HCT116 (cell line): ENCODE results near the gene GDE1. TPM values are rescaled to one million over a fixed set of nuclear protein-coding genes. Genes with fewer than 3 reads are reported as not detected.

Source experiments
- ATAC-seq: fragments of 200-7000 bp; cut with Tn5 transposase; 2 replicates; pipeline ENCODE4 v1.9.1; 2020; ENCODE audit warnings: mild to moderate bottlenecking, moderate library complexity
- BruUV-seq: library from RNA; stranded (reverse); fragments of 400-500 nt; replicated peaks from 2 replicates; lab custom pipeline; 2021; lab: Mats Ljungman, UMichigan
- CTCF ChIA-PET: fragments of 300-600 bp; sonication (Branson Sonifier 250); formaldehyde crosslinking; loops from one replicate; lab custom pipeline; 2021; ENCODE audit warnings: antibody characterized with exemption; lab: Charles Lee
- POLR2A ChIA-PET: fragments of 300-600, 350-600 bp; sonication (Branson Sonifier 250); formaldehyde crosslinking; loops from one replicate; lab custom pipeline; 2021; ENCODE audit warnings: antibody characterized with exemption; lab: Charles Lee
- RAD21 ChIA-PET, 2 experiments: fragments of 300-600 bp; sonication (Branson Sonifier 250); formaldehyde crosslinking; loops; one replicate each; lab custom pipeline; 2023; ENCODE audit warnings: low total read pairs in 2 of 2; ENCODE audit not compliant: uncharacterized antibody in 2 of 2, unreplicated experiment in 2 of 2, low non-redundant PET in 1 of 2; lab: Charles Lee
- DNase-seq: peaks from one replicate; pipeline ENCODE4 v3.0.0-alpha.2; 2010; ENCODE audit warnings: low read depth, low spot score
- H2AFZ ChIP-seq: fragments of 200-600 bp; shearing (Covaris generic), sonication (generic); 2 replicates; pipeline ENCODE4 v1.6.1; 2017; ENCODE audit warnings: low read depth, mixed run types, mixed read lengths, antibody characterized with exemption, low read length; ENCODE audit not compliant: poor library complexity, severe bottlenecking
- H3K27ac ChIP-seq: 2 replicates; pipeline ENCODE4 v1.5.1; 2012; ENCODE audit warnings: low read depth, low read length
- H3K27me3 ChIP-seq: fragments of 200-600 bp; sonication (generic); 2 replicates; pipeline ENCODE4 v1.6.1; 2016; ENCODE audit warnings: mixed run types, low read length, mixed read lengths; ENCODE audit not compliant: insufficient read depth
- H3K36me3 ChIP-seq, 2 experiments: fragments of 200-500 bp in 1 of 2; fragments of 200-600 bp in 1 of 2; sonication (Bioruptor generic) in 1 of 2; sonication (generic) in 1 of 2; 2 replicates each; pipeline versions ENCODE4 v1.5.1 to v1.6.1; 2014 to 2016; ENCODE audit warnings: low read length in 2 of 2, inconsistent platforms in 1 of 2, mixed read lengths in 1 of 2, mixed run types in 1 of 2; ENCODE audit not compliant: insufficient read depth in 2 of 2, control insufficient read depth in 1 of 2
- H3K4me1 ChIP-seq, 2 experiments: fragments of 200-600 bp in 1 of 2; sonication (generic) in 1 of 2; 2 replicates each; pipeline versions ENCODE4 v1.5.1 to v1.6.1; 2012 to 2017; ENCODE audit warnings: low read length in 2 of 2, inconsistent platforms in 1 of 2, mild to moderate bottlenecking in 1 of 2, mixed read lengths in 1 of 2, mixed run types in 1 of 2, moderate library complexity in 1 of 2; ENCODE audit not compliant: insufficient read depth in 2 of 2, control insufficient read depth in 1 of 2
- H3K4me2 ChIP-seq: fragments of 200-600 bp; sonication (generic); 2 replicates; pipeline ENCODE4 v1.6.1; 2017; ENCODE audit warnings: mixed run types, low read length, mixed read lengths
- H3K4me3 ChIP-seq, 2 experiments: fragments of 200-600 bp in 1 of 2; sonication (generic) in 1 of 2; replicated peaks in 1 of 2; 2 replicates each; pipeline ENCODE4 v1.5.1; 2011 to 2016; ENCODE audit warnings: low read length in 2 of 2, control low read depth in 1 of 2, low read depth in 1 of 2, mild to moderate bottlenecking in 1 of 2, mixed read lengths in 1 of 2, mixed run types in 1 of 2
- H3K79me2 ChIP-seq: fragments of 200-600 bp; sonication (generic); 2 replicates; pipeline ENCODE4 v1.6.1; 2017; ENCODE audit warnings: mild to moderate bottlenecking, mixed run types, low read length, moderate library complexity, mixed read lengths; ENCODE audit not compliant: insufficient read depth
- H3K9ac ChIP-seq: fragments of 200-600 bp; sonication (generic); 2 replicates; pipeline ENCODE4 v1.6.1; 2016; ENCODE audit warnings: low read length, mixed read lengths
- H3K9me2 ChIP-seq: fragments of 200-600 bp; sonication (generic), shearing (Covaris generic); 2 replicates; pipeline ENCODE4 v1.6.1; 2017; ENCODE audit warnings: mixed run types, mild to moderate bottlenecking, moderate library complexity; ENCODE audit not compliant: insufficient read depth
- H3K9me3 ChIP-seq, 2 experiments: fragments of 200-500 bp in 1 of 2; fragments of 200-600 bp in 1 of 2; sonication (Bioruptor generic) in 1 of 2; sonication (generic) in 1 of 2; 2 replicates each; pipeline ENCODE4 v1.6.1; 2014 to 2017; ENCODE audit warnings: low read length in 2 of 2, mixed read lengths in 2 of 2, inconsistent platforms in 1 of 2, low read depth in 1 of 2, mild to moderate bottlenecking in 1 of 2, mixed run types in 1 of 2, moderate library complexity in 1 of 2; ENCODE audit not compliant: control insufficient read depth in 1 of 2, insufficient read depth in 1 of 2
- H4K20me1 ChIP-seq: fragments of 200-600 bp; sonication (generic), shearing (Covaris generic); 2 replicates; pipeline ENCODE4 v1.6.1; 2017; ENCODE audit warnings: mixed run types, mild to moderate bottlenecking, moderate library complexity; ENCODE audit not compliant: insufficient read depth
- EZH2phosphoT487 ChIP-seq: fragments of 200-600 bp; IDR thresholded peaks from 2 replicates; pipeline ENCODE4 v1.6.1; 2018; ENCODE audit warnings: antibody characterized with exemption, borderline replicate concordance
- POLR2AphosphoS5 ChIP-seq: IDR thresholded peaks from 2 replicates; pipeline ENCODE4 v1.6.1; 2011; ENCODE audit warnings: mild to moderate bottlenecking, low read depth, low read length, moderate library complexity
- SP1 ChIP-seq: IDR thresholded peaks from 2 replicates; pipeline ENCODE4 v1.6.1; 2012; ENCODE audit warnings: low read depth
- ZNF274 ChIP-seq: fragments of 200-500 bp; sonication (Bioruptor generic); IDR thresholded peaks from 2 replicates; pipeline ENCODE4 v1.6.1; 2014; ENCODE audit warnings: mild to moderate bottlenecking, low read depth, low read length, inconsistent platforms
- intact Hi-C: fragments of 100-400 bp; cut with micrococcal nuclease; formaldehyde crosslinking; loops from 2 replicates; pipeline ENCODE4 v1.10.0; 2022
- total RNA-seq: library from RNA; stranded (reverse); gene quantifications from one replicate; pipeline ENCODE4 v1.2.1, GENCODE V29; 2021; ENCODE audit not compliant: unreplicated experiment
- TF ChIP-seq, protein P1 (sequence below): IDR thresholded peaks from 2 replicates; pipeline ENCODE4 v1.6.1; 2012
- TF ChIP-seq, protein P2 (sequence below): IDR thresholded peaks from 2 replicates; pipeline ENCODE4 v1.6.1; 2011; ENCODE audit warnings: mild to moderate bottlenecking, low read length, moderate library complexity; ENCODE audit not compliant: insufficient replicate concordance; ENCODE audit errors: extremely low read depth
- TF ChIP-seq, protein P3 (sequence below), 3 experiments: fragments of 200-600 bp in 1 of 3; sonication (generic) in 1 of 3; IDR thresholded peaks in 2 of 3; conservative IDR thresholded peaks in 1 of 3; 2 replicates each; pipeline ENCODE4 v1.5.1; 2012 to 2017; ENCODE audit warnings: low read depth in 2 of 3, low read length in 2 of 3, antibody characterized with exemption in 1 of 3, borderline replicate concordance in 1 of 3, control low read depth in 1 of 3, mild to moderate bottlenecking in 1 of 3, mixed read lengths in 1 of 3, mixed run types in 1 of 3, moderate library complexity in 1 of 3; ENCODE audit not compliant: insufficient read depth in 1 of 3

The GDE1 gene
- total RNA-seq, 1 experiment from 2014 or later = 47.1 TPM

DNA sequence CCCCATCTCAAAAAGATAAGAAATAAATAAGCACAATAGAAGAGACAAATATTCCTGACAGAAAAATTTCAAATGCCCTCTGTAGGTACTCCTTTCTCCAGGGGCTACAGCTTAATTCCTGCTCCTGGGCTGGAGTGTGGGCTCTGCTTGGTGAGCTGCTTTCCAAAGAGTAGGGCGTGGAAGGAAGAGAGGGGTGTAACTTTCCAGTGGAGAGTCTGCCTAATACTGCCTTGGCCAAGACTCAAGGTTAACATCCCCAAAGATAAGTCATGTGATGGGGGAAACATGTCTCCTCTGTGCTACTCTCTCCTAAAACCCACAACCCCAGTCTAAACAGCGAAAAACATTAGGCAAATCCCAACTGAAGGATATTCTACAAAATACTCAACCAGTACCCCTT, 61.5 kb downstream of the GDE1 start:
- TF ChIP-seq EZH2phosphoT487 = no peak
- TF ChIP-seq SP1 = no peak
- TF ChIP-seq, protein P1, sequence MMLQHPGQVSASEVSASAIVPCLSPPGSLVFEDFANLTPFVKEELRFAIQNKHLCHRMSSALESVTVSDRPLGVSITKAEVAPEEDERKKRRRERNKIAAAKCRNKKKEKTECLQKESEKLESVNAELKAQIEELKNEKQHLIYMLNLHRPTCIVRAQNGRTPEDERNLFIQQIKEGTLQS = no peak
- TF ChIP-seq, protein P2, sequence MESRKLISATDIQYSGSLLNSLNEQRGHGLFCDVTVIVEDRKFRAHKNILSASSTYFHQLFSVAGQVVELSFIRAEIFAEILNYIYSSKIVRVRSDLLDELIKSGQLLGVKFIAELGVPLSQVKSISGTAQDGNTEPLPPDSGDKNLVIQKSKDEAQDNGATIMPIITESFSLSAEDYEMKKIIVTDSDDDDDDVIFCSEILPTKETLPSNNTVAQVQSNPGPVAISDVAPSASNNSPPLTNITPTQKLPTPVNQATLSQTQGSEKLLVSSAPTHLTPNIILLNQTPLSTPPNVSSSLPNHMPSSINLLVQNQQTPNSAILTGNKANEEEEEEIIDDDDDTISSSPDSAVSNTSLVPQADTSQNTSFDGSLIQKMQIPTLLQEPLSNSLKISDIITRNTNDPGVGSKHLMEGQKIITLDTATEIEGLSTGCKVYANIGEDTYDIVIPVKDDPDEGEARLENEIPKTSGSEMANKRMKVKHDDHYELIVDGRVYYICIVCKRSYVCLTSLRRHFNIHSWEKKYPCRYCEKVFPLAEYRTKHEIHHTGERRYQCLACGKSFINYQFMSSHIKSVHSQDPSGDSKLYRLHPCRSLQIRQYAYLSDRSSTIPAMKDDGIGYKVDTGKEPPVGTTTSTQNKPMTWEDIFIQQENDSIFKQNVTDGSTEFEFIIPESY = no peak
- TF ChIP-seq ZNF274 = no peak
- TF ChIP-seq, protein P3, sequence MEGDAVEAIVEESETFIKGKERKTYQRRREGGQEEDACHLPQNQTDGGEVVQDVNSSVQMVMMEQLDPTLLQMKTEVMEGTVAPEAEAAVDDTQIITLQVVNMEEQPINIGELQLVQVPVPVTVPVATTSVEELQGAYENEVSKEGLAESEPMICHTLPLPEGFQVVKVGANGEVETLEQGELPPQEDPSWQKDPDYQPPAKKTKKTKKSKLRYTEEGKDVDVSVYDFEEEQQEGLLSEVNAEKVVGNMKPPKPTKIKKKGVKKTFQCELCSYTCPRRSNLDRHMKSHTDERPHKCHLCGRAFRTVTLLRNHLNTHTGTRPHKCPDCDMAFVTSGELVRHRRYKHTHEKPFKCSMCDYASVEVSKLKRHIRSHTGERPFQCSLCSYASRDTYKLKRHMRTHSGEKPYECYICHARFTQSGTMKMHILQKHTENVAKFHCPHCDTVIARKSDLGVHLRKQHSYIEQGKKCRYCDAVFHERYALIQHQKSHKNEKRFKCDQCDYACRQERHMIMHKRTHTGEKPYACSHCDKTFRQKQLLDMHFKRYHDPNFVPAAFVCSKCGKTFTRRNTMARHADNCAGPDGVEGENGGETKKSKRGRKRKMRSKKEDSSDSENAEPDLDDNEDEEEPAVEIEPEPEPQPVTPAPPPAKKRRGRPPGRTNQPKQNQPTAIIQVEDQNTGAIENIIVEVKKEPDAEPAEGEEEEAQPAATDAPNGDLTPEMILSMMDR (IDR thresholded peaks at IDR 0.05 in 2 of 3, conservative IDR thresholded peaks at IDR 0.05 in 1 of 3; ENCODE audit: borderline replicate concordance in 1 of 3, insufficient read depth in 1 of 3, low read depth in 2 of 3, low read length in 2 of 3) = no peak
- TF ChIP-seq POLR2AphosphoS5 = no peak
- no peaks in the 10 kb centered on the region for H4K20me1 ChIP-seq
- CTCF ChIA-PET = interaction anchor here (1.1 kb wide), 1 partner anchor 44 kb away, joined by 3 read pairs; no protein-coding TSS in a partner anchor
- no peak overlapping the region for H3K4me2 ChIP-seq
- H3K9ac ChIP-seq = no peak overlapping the region
- no peak overlapping the region for H3K27ac ChIP-seq
- intact Hi-C loops = no loop called here
- no peak overlapping the region for H2AFZ ChIP-seq
- no peaks in the 10 kb centered on the region for H3K27me3 ChIP-seq
- DNase-seq (no peak), ATAC-seq (no peak)
- BruUV-seq = no TSS peak
- no peaks in the 10 kb centered on the region for H3K79me2 ChIP-seq
- POLR2A ChIA-PET = no interaction called here
- no peaks in the 10 kb centered on the region for H3K9me2 ChIP-seq
- H3K4me1 ChIP-seq = peaks cover 0 to 8% of the 10 kb centered on the region in 2 experiments; a peak in 2 of 4 replicates
- H3K4me3 ChIP-seq = no peak overlapping the region
- peaks cover 0 to 3% of the 10 kb centered on the region in 2 experiments; a peak in 1 of 4 replicates for H3K36me3 ChIP-seq
- H3K9me3 ChIP-seq = no peaks in the 10 kb centered on the region
- RAD21 ChIA-PET = no interaction called here
